HepG2 (cell line): ENCODE measurements around the gene CNRIP1. TPM values are rescaled to one million over a fixed set of nuclear protein-coding genes. Genes with fewer than 3 reads are reported as not detected.
A peak's percentile ranks its signal among the peaks of the same experiment; 100 is the strongest.

Experiments
- AGO2 ChIP-seq: fragments of 200-400 bp; formaldehyde crosslinking; optimal IDR thresholded peaks from 2 replicates; pipeline ENCODE3; 2017; ENCODE audit warnings: mild to moderate bottlenecking, low read depth, low read length, moderate library complexity
- CCDC6 ChIP-seq: sonication (generic); formaldehyde crosslinking; IDR thresholded peaks from 2 replicates; pipeline ENCODE4 v1.8.1; 2022; ENCODE audit warnings: mild to moderate bottlenecking, missing genetic modification reagents, moderate library complexity
- GMEB2 ChIP-seq: IDR thresholded peaks from 2 replicates; pipeline ENCODE4 v1.6.1; 2016; ENCODE audit warnings: missing biosample characterization, missing genetic modification reagents, low read depth
- KLF12 ChIP-seq: sonication (generic); formaldehyde crosslinking; IDR thresholded peaks from 2 replicates; pipeline ENCODE4 v1.4.0; 2020; ENCODE audit warnings: missing genetic modification reagents, borderline replicate concordance
- NCOR1 ChIP-seq: fragments of 200-600 bp; sonication (generic); IDR thresholded peaks from 2 replicates; pipeline ENCODE4 v1.7.0; 2017; ENCODE audit warnings: antibody characterized with exemption, low read length, borderline replicate concordance
- NPAS2 ChIP-seq: sonication (generic); formaldehyde crosslinking; IDR thresholded peaks from 2 replicates; pipeline ENCODE4 v1.8.0; 2022; ENCODE audit warnings: mild to moderate bottlenecking, missing genetic modification reagents, borderline replicate concordance
- NR0B2 ChIP-seq: sonication (generic); formaldehyde crosslinking; IDR thresholded peaks from 2 replicates; pipeline ENCODE4 v1.4.0; 2020; ENCODE audit warnings: mild to moderate bottlenecking, missing genetic modification reagents
- SNAPC2 ChIP-seq: sonication (generic); formaldehyde crosslinking; IDR thresholded peaks from 2 replicates; pipeline ENCODE4 v1.8.1; 2022; ENCODE audit warnings: mild to moderate bottlenecking, missing genetic modification reagents
- TOPORS ChIP-seq: sonication (generic); formaldehyde crosslinking; IDR thresholded peaks from 2 replicates; pipeline ENCODE4 v1.8.0; 2023; ENCODE audit warnings: mild to moderate bottlenecking, missing genetic modification reagents
- TRAFD1 ChIP-seq: sonication (generic); formaldehyde crosslinking; IDR thresholded peaks from 2 replicates; pipeline ENCODE4 v1.5.1; 2020; ENCODE audit warnings: missing genetic modification reagents, mild to moderate bottlenecking, borderline replicate concordance
- XRCC5 ChIP-seq: fragments of 200-400 bp; formaldehyde crosslinking; optimal IDR thresholded peaks from 2 replicates; pipeline ENCODE3; 2017; ENCODE audit warnings: mild to moderate bottlenecking, low read length
- YY1 ChIP-seq: IDR thresholded peaks from 2 replicates; pipeline ENCODE4 v1.6.1; 2011; ENCODE audit warnings: low read length, low read depth, moderate library complexity, mild to moderate bottlenecking; ENCODE audit not compliant: insufficient read depth, insufficient replicate concordance
- ZNF235 ChIP-seq: sonication (generic); formaldehyde crosslinking; IDR thresholded peaks from 2 replicates; pipeline ENCODE4 v1.8.1; 2023; ENCODE audit warnings: mild to moderate bottlenecking, missing genetic modification reagents, borderline replicate concordance
- ZNF251 ChIP-seq: sonication (generic); formaldehyde crosslinking; IDR thresholded peaks from 2 replicates; pipeline ENCODE4 v1.9.0; 2021; ENCODE audit warnings: mild to moderate bottlenecking, missing genetic modification reagents
- ZNF264 ChIP-seq: sonication (generic); formaldehyde crosslinking; IDR thresholded peaks from 2 replicates; pipeline ENCODE4 v1.4.0; 2020; ENCODE audit warnings: missing genetic modification reagents
- ZNF275 ChIP-seq: sonication (generic); formaldehyde crosslinking; IDR thresholded peaks from 2 replicates; pipeline ENCODE4 v1.8.0; 2022; ENCODE audit warnings: missing genetic modification reagents, mild to moderate bottlenecking, inconsistent platforms, borderline replicate concordance
- ZNF331 ChIP-seq: sonication (generic); formaldehyde crosslinking; IDR thresholded peaks from 2 replicates; pipeline ENCODE4 v1.4.0; 2020; ENCODE audit warnings: missing genetic modification reagents
- ZNF547 ChIP-seq: sonication (generic); formaldehyde crosslinking; IDR thresholded peaks from 2 replicates; pipeline ENCODE4 v1.5.1; 2020; ENCODE audit warnings: mild to moderate bottlenecking, missing genetic modification reagents
- ZNF644 ChIP-seq: IDR thresholded peaks from 2 replicates; pipeline ENCODE4 v1.6.1; 2016; ENCODE audit warnings: low read depth
- ZNF746 ChIP-seq: sonication (generic); formaldehyde crosslinking; IDR thresholded peaks from 2 replicates; pipeline ENCODE4 v1.8.0; 2022; ENCODE audit warnings: mild to moderate bottlenecking, missing genetic modification reagents
- ZNF850 ChIP-seq: sonication (generic); formaldehyde crosslinking; conservative IDR thresholded peaks from 2 replicates; pipeline ENCODE4 v1.9.0; 2021; ENCODE audit warnings: mild to moderate bottlenecking, missing genetic modification reagents
- ZSCAN22 ChIP-seq: sonication (generic); formaldehyde crosslinking; IDR thresholded peaks from 2 replicates; pipeline ENCODE4 v1.4.0; 2020; ENCODE audit warnings: mild to moderate bottlenecking, missing genetic modification reagents
- ZSCAN5A ChIP-seq: sonication (generic); formaldehyde crosslinking; IDR thresholded peaks from 2 replicates; pipeline ENCODE4 v1.8.0; 2022; ENCODE audit warnings: mild to moderate bottlenecking, missing genetic modification reagents, borderline replicate concordance
- polyA plus RNA-seq, 8 experiments: library from polyadenylated mRNA; depleted of rRNA in 3 of 8; stranded (reverse) in 7 of 8; unstranded in 1 of 8; fragments of >200 nt; fragmentation: Illumina TruSeq in 4 of 8; extraction: Trizol in 4 of 8; gene quantifications; 2 replicates each; pipeline versions ENCODE4 v1.2.1 to v1.2.3, GENCODE V29; 2011 to 2016; ENCODE audit warnings: low read depth in 4 of 8, missing spikeins in 1 of 8, mixed read lengths in 1 of 8; ENCODE audit not compliant: insufficient read depth in 1 of 8
- total RNA-seq, 5 experiments: library from RNA; depleted of rRNA; stranded (reverse); fragments of >200 nt; fragmentation: Illumina TruSeq; extraction: Trizol; gene quantifications; 2 replicates each; pipeline ENCODE4 v1.2.3, GENCODE V29; 2016; ENCODE audit warnings: low read depth in 1 of 5

The CNRIP1 gene
- total and polyA plus RNA-seq, 2 of the 13 experiments (the other 11 are each of a cell fraction or from before 2014, with no cell fraction given): not detected

GRCh38 chr2:68252400-68253218 lies 67.1 kb downstream of the CNRIP1 start, which contains the start of gene PPP3R1 (continued):
- peak; percentile 92; the same call in 1 of the 2 replicates for TF ChIP-seq ZNF235 (CRISPR knock-in tag)
- no peak; the same call in 1 of the 2 replicates for TF ChIP-seq NCOR1
- TF ChIP-seq ZNF251 (CRISPR knock-in tag): no peak
- TF ChIP-seq CCDC6: peak; percentile 45; the same call in 1 of the 2 replicates
- no peak for TF ChIP-seq NPAS2 (CRISPR knock-in tag)
- 0 out of 2 replicates have a peak, but pooled peaks have one; percentile 49 for TF ChIP-seq ZNF264 (CRISPR knock-in tag)
- TF ChIP-seq ZNF850: peak; percentile 94; the same call in 1 of the 2 replicates
- TF ChIP-seq YY1: peak; percentile 70
- no peak for TF ChIP-seq SNAPC2 (CRISPR knock-in tag)
- TF ChIP-seq KLF12: 0 out of 2 replicates have a peak, but pooled peaks have one; percentile 56
- 0 out of 2 replicates have a peak, but pooled peaks have one; percentile 74 for TF ChIP-seq ZNF275
- no peak for TF ChIP-seq TRAFD1 (CRISPR knock-in tag)
- TF ChIP-seq ZSCAN5A (CRISPR knock-in tag): no peak; the same call in 1 of the 2 replicates
- TF ChIP-seq ZNF746 (CRISPR knock-in tag): peak; percentile 85
- peak; percentile 64; the same call in 1 of the 2 replicates for TF ChIP-seq ZNF547 (CRISPR knock-in tag)
- TF ChIP-seq ZNF644 (CRISPR knock-in tag): no peak
- no peak for TF ChIP-seq ZSCAN22
- peak; percentile 97 for TF ChIP-seq GMEB2 (CRISPR knock-in tag)
- TF ChIP-seq AGO2: no peak
- TF ChIP-seq TOPORS (CRISPR knock-in tag): no peak
- TF ChIP-seq ZNF331 (CRISPR knock-in tag): peak; percentile 28; the same call in 1 of the 2 replicates
- no peak for TF ChIP-seq XRCC5
- peak; percentile 81 for TF ChIP-seq NR0B2 (CRISPR knock-in tag)
